GM12873 (cell line): ENCODE data around the gene ZNF827.

Experiments
- CTCF ChIP-seq: IDR thresholded peaks from 2 replicates; pipeline ENCODE4 v1.5.1; 2012; ENCODE audit warnings: low read depth, mild to moderate bottlenecking, moderate library complexity, low read length, control low read depth; ENCODE audit not compliant: insufficient read depth; ENCODE audit errors: missing control alignments

ZNF827 gene

DNA sequence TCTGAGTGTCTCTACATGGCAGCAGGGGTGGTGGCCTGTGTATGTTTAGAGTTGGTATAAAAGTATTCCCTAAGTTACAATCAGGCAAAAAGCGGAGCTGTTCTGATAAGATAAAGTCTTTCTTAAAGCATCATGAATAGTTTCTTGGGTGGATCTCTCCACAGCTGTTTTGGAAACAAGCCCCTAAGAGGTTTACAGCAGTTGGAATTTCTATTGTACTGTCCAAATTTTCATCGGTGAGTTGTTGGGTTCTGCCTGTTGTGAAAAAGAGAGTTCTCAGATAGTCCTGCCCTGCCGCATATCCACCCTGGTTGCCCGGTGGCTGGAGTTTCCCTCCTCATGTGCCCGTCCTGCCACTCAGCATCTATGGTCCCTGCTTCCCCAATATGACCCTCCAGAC is 208.6 kb downstream of the ZNF827 start:
- no peak for TF ChIP-seq CTCF

DNA sequence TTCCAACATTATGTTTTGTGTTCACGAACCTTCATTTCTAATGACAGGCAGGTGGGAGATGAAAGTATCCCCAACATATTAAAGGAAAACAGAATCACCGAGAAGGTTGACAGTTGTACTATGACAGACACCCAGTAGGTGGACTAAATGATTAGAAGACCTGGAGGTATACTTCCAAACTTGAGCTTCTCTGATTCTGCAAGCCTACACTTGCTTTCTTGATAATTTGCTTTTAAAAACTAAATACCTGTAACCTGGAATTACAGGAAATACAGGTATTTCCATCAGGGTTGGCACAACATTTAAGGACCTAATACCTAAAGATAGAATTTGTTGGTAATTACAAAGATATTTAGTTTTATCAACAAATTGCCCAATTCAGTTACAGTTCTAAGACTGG is 215.3 kb downstream of the ZNF827 start:
- TF ChIP-seq CTCF, result no peak

- no peak for TF ChIP-seq CTCF
Measured at GRCh38 chr4:145722561-145722960, 216.1 kb downstream of the ZNF827 start.

DNA sequence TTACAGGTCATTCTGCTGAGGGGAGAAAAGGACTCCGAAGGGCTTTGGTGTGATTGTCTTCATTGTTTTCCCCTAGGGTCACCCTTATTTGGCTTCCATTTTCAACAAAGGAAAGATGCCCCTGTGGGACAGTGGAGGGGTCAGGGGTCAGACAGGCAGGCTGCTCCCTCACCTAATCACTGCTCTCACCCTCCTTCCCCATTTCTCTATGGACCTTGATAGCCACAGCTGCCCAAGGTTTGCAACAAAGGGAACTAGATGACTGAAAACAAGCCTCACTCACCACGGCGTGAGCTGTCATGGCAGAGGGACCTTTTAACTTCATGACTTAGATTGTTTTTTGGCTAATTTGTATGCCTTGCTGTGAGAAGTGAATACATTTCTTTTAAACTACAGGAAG is 218.0 kb downstream of the ZNF827 start:
- no peak for TF ChIP-seq CTCF

DNA sequence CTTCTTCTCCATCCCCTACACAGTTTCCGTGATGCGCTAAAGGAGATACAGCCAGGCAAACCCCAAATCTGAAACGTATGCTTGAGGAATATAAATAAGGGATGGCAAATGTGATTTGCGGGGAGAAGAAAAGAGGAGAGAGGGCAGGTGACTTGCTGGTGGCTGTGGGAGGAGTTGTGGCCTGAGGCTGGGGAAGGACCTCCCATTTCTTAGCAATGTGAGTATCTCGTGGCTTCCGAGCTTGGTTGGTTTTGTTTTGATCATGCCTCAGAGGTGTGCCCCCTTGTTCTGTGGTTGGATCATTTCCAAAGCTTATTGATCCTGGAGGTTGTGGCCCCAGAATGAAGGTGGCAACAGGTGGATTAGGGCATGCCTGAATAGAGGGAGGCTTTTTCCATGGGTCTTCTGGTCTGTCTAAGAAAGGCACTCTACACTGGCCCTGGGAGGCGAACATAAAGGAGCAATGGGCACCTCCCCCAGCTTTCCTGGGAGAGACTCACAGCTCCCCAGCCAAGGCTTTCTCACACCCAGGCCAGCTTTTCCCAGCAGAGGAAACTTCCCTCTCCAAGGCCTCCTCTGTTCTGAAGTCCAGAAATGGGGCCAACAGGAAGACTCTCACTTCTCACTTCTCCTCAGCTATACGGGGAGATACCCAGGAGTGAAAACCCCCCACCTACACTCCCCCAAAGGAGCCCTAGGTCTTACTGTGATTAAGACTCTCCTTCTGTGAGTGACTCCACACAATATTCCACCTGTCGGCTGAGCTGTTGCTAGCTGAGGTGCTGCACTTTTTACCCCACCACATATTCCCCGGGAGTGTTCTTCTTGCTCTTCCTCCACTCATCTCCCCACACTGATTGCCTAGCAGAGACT is 218.6 kb downstream of the ZNF827 start:
- TF ChIP-seq CTCF, result no peak

DNA sequence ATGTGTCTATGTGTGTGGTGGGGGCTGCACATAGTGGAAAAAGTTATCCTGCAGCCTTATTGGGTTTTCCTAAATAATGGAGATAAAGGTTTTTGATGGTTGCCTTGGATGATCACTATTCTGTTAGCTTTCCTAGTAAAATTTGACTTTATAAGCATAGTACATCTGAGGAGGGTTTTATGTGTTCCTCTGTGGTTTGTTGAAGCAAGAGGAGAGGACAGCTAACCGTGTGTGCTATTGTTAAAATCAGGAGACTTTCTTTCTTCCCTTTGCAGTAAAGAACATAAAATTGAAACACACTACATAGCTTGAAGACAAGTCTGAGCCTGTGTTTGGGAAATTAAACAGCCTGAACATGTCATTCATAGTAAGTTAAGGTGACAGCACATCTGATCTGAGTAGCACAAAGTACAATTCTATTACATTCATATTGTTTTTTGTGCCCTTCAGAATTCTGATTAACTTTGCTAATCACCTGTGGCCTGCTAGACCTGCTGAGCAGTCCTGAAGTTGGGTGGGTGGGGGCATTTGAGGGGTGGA is 221.9 kb downstream of the ZNF827 start:
- no peak for TF ChIP-seq CTCF

DNA sequence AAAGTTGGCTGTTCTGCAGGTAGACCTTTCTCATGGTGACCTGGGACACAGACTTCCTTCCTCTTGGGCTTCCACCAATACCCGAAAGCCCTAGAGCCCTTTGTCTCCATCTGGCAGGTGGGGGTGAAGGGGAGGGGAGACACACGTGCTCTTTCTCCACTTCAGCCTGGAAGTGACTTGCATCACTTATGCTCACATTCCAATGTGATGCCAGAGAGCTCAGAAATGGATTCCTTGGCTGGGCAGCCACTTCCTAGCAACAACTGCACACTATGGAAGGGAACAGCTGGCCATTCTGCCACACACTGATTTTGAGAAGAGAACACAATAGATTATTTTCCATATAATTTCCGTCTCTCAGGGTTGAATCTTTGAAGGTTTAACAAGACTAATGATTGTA is 222.4 kb downstream of the ZNF827 start:
- TF ChIP-seq CTCF, result no peak
